Measurements from ENCODE around the gene CHST9. TPM values are rescaled to one million over a fixed set of nuclear protein-coding genes. Genes with fewer than 3 reads are reported as not detected.

Gene CHST9
- total and polyA plus RNA-seq, 2 of the 13 experiments (the other 11 are each of a cell fraction or from before 2014, with no cell fraction given): 3.2 to 9.6 TPM

- in situ Hi-C loops (cut with HindIII; ENCODE audit: extremely low pct_ligation_motif_present, low pct_unique_long_range_greater_than_20kb): no loop called here
Measured at GRCh38 chr18:26992926-26993325, 192.2 kb downstream of the CHST9 start.

GRCh38 chr18:26989842-26990241 lies 195.3 kb downstream of the CHST9 start:
- ChIA-PET CTCF (ENCODE audit: low intra/inter-chr PET ratio, low total read pairs) (no interaction called here), POLR2A (no interaction called here)
- BruUV-seq (replicated peaks): no TSS peak
- Histone ChIP-seq H3K9me3 (ENCODE audit: low read length) (no peaks in the 10 kb centered on the region), H2AFZ (ENCODE audit: low read length) (no peak overlapping the region), H3K9ac (ENCODE audit: insufficient read depth, low read depth, low read length) (no peak overlapping the region), H3K27me3 (ENCODE audit: control insufficient read depth in 1 of 2, insufficient read depth in 2 of 2, low read length in 2 of 2) (no peaks in the 10 kb centered on the region; a peak in 1 of 5 replicates), H3K4me2 (ENCODE audit: low read depth, low read length) (no peak overlapping the region), H3K27ac (ENCODE audit: extremely low read length, insufficient read depth, low read length) (no peak overlapping the region), H3K36me3 (replicated peaks in 1 of 2; ENCODE audit: control insufficient read depth in 1 of 2, insufficient read depth in 2 of 2, low read length in 2 of 2) (0 out of 5 replicates have a peak, but pooled peaks cover 0 to 1% of the 10 kb centered on the region in 2 experiments), H4K20me1 (ENCODE audit: insufficient read depth, low read length) (no peaks in the 10 kb centered on the region), H3K79me2 (ENCODE audit: insufficient read depth, low read length) (no peaks in the 10 kb centered on the region), H3K4me1 (ENCODE audit: insufficient read depth, low read length) (no peaks in the 10 kb centered on the region), H3K4me3 (replicated peaks in 1 of 3; ENCODE audit: insufficient read depth in 1 of 3, low read depth in 2 of 3, low read length in 3 of 3) (no peak overlapping the region)
- DNase-seq (ENCODE audit: low spot score) (no peak), FAIRE-seq (no peak), ATAC-seq (no peak)
- intact Hi-C loops (cut with micrococcal nuclease; ENCODE audit: unreplicated experiment): no loop called here
- in situ Hi-C loops (cut with HindIII; ENCODE audit: extremely low pct_ligation_motif_present, low pct_unique_long_range_greater_than_20kb): no loop called here
- TF ChIP-seq MIER3 (CRISPR knock-in tag; IDR thresholded peaks at IDR 0.05; ENCODE audit: borderline replicate concordance): no peak
- no peak for TF ChIP-seq BRCA1 (CRISPR knock-in tag; IDR thresholded peaks at IDR 0.05)
- TF ChIP-seq ZNF672 (CRISPR knock-in tag; IDR thresholded peaks at IDR 0.05): no peak
- no peak for TF ChIP-seq ZNF609 (CRISPR knock-in tag; IDR thresholded peaks at IDR 0.05; ENCODE audit: borderline replicate concordance)
- no peak for TF ChIP-seq TOPORS (CRISPR knock-in tag; IDR thresholded peaks at IDR 0.05)
- TF ChIP-seq ZFP36 (IDR thresholded peaks at IDR 0.05; ENCODE audit: borderline replicate concordance, low read depth, low read length, partially characterized antibody): no peak
- TF ChIP-seq CENPT (CRISPR knock-in tag; IDR thresholded peaks at IDR 0.05; ENCODE audit: low read depth): no peak
- TF ChIP-seq DNMT3B (CRISPR knock-in tag; conservative IDR thresholded peaks at IDR 0.05): no peak

More at GRCh38 chr18:26992926-26993325, 192.2 kb downstream of the CHST9 start:
- no TSS peak for BruUV-seq (replicated peaks)
- no peaks in the 10 kb centered on the region for H3K27me3 ChIP-seq (ENCODE audit: control insufficient read depth in 1 of 2, insufficient read depth in 2 of 2, low read length in 2 of 2)
- no peak overlapping the region for H3K4me2 ChIP-seq (ENCODE audit: low read depth, low read length)
- 95% methylated on average over 2 of the region's 2 CpGs for WGBS (ENCODE audit: low lambda C conversion rate)
- H2AFZ ChIP-seq (ENCODE audit: low read length): no peak overlapping the region
- no peaks in the 10 kb centered on the region for H3K4me1 ChIP-seq (ENCODE audit: insufficient read depth, low read length)
- H3K9me3 ChIP-seq (ENCODE audit: low read length): no peaks in the 10 kb centered on the region
- peaks cover 0 to 1% of the 10 kb centered on the region in 2 experiments; a peak in 1 of 5 replicates for H3K36me3 ChIP-seq (replicated peaks in 1 of 2; ENCODE audit: control insufficient read depth in 1 of 2, insufficient read depth in 2 of 2, low read length in 2 of 2)
- ATAC-seq (no peak), DNase-seq (ENCODE audit: low spot score) (no peak), FAIRE-seq (no peak)
- POLR2A ChIA-PET: no interaction called here
- H3K9ac ChIP-seq (ENCODE audit: insufficient read depth, low read depth, low read length): no peak overlapping the region
- no peaks in the 10 kb centered on the region for H4K20me1 ChIP-seq (ENCODE audit: insufficient read depth, low read length)
- no peaks in the 10 kb centered on the region for H3K79me2 ChIP-seq (ENCODE audit: insufficient read depth, low read length)
- no peak for TF ChIP-seq KDM6A (CRISPR knock-in tag; IDR thresholded peaks at IDR 0.05; ENCODE audit: low read depth)
- TF ChIP-seq MAFK (conservative IDR thresholded peaks at IDR 0.05 in 1 of 2, IDR thresholded peaks at IDR 0.05 in 1 of 2; ENCODE audit: low read length in 2 of 2): no peak
- TF ChIP-seq IRX3 (CRISPR knock-in tag; IDR thresholded peaks at IDR 0.05; ENCODE audit: borderline replicate concordance, low read depth): no peak
- no peak for TF ChIP-seq ZNF703 (CRISPR knock-in tag; IDR thresholded peaks at IDR 0.05; ENCODE audit: borderline replicate concordance)
- no peak for TF ChIP-seq ARID3A (IDR thresholded peaks at IDR 0.05; ENCODE audit: low read depth, low read length)
- TF ChIP-seq ZNF782 (CRISPR knock-in tag; IDR thresholded peaks at IDR 0.05; ENCODE audit: borderline replicate concordance): no peak
- no peak for TF ChIP-seq ZKSCAN1 (IDR thresholded peaks at IDR 0.05; ENCODE audit: low read length)
- no peak overlapping the region for H3K4me3 ChIP-seq (replicated peaks in 1 of 3; ENCODE audit: insufficient read depth in 1 of 3, low read depth in 2 of 3, low read length in 3 of 3)
- CTCF ChIA-PET (ENCODE audit: low intra/inter-chr PET ratio, low total read pairs): no interaction called here
- no peak overlapping the region for H3K27ac ChIP-seq (ENCODE audit: extremely low read length, insufficient read depth, low read length)
- intact Hi-C loops (cut with micrococcal nuclease; ENCODE audit: unreplicated experiment): no loop called here
